Activated CD8-positive, alpha-beta T cell treated with anti-CD3 and anti-CD28 coated beads for 36 hours (primary cell): Measurements from ENCODE around the gene USP35. TPM values are rescaled to one million over a fixed set of nuclear protein-coding genes. Genes with fewer than 3 reads are reported as not detected.

Experiments used
- ATAC-seq: fragments of 200-7000 bp; cut with Tn5 transposase; one replicate; pipeline ENCODE4 v1.10.0; 2021; ENCODE audit warnings: mild to moderate bottlenecking, moderate library complexity
- CTCF ChIA-PET: fragments of 350-600 bp; sonication (Branson Sonifier 250); formaldehyde crosslinking; loops from one replicate; lab custom pipeline; 2021; ENCODE audit warnings: antibody characterized with exemption; lab: Charles Lee
- POLR2A ChIA-PET: fragments of 350-600 bp; sonication (Branson Sonifier 250); formaldehyde crosslinking; loops from one replicate; lab custom pipeline; 2021; ENCODE audit warnings: antibody characterized with exemption; lab: Charles Lee
- DNase-seq: peaks from one replicate; pipeline ENCODE4 v3.0.0-alpha.2; 2020
- H3K27ac Mint-ChIP-seq: one replicate; pipeline ENCODE4 v1.8.0; 2021; ENCODE audit warnings: mild to moderate bottlenecking, mixed read lengths
- H3K27me3 Mint-ChIP-seq: one replicate; pipeline ENCODE4 v1.8.0; 2021; ENCODE audit warnings: mixed read lengths
- H3K36me3 Mint-ChIP-seq: one replicate; pipeline ENCODE4 v1.8.0; 2021; ENCODE audit warnings: low read depth, mixed read lengths
- H3K4me1 Mint-ChIP-seq: one replicate; pipeline ENCODE4 v1.8.0; 2021; ENCODE audit warnings: low read depth, mixed read lengths
- H3K4me3 Mint-ChIP-seq: one replicate; pipeline ENCODE4 v1.8.0; 2021; ENCODE audit warnings: mild to moderate bottlenecking, moderate library complexity, mixed read lengths
- H3K9me3 Mint-ChIP-seq: one replicate; pipeline ENCODE4 v1.8.0; 2021; ENCODE audit warnings: mixed read lengths
- CTCF ChIP-seq: fragments of 200-600 bp; IDR thresholded peaks from one replicate; pipeline ENCODE4 v1.8.0; 2022; ENCODE audit warnings: antibody characterized with exemption, mild to moderate bottlenecking
- intact Hi-C: fragments of 100-400 bp; cut with micrococcal nuclease; formaldehyde crosslinking; loops from one replicate; pipeline ENCODE4 v1.10.0; 2022
- total RNA-seq, 2 experiments: library from RNA; stranded (reverse); gene quantifications; one replicate each; pipeline ENCODE4 v1.2.3, GENCODE V29; 2021

USP35 gene
- total RNA-seq, 2 experiments from 2014 or later, result 6.8 to 7.7 TPM

GRCh38 chr11:78234006-78234405 is 45.3 kb downstream of the USP35 start:
- no peak overlapping the region for H3K27ac Mint-ChIP-seq
- no peak overlapping the region for H3K4me3 Mint-ChIP-seq
- H3K27me3 Mint-ChIP-seq, result no peaks in the 10 kb centered on the region
- CTCF ChIA-PET, result no interaction called here
- intact Hi-C loops, result no loop called here
- no peaks in the 10 kb centered on the region for H3K4me1 Mint-ChIP-seq
- ATAC-seq (no peak), DNase-seq (no peak)
- no peaks in the 10 kb centered on the region for H3K36me3 Mint-ChIP-seq
- H3K9me3 Mint-ChIP-seq, result no peaks in the 10 kb centered on the region
- no peak for TF ChIP-seq CTCF
- POLR2A ChIA-PET, result no interaction called here

- H3K36me3 Mint-ChIP-seq, result peaks cover 7% of the 10 kb centered on the region
- intact Hi-C loops, result no loop called here
- no peak for TF ChIP-seq CTCF
- H3K4me3 Mint-ChIP-seq, result no peak overlapping the region
- DNase-seq (no peak), ATAC-seq (no peak)
- H3K27ac Mint-ChIP-seq, result no peak overlapping the region
- no peaks in the 10 kb centered on the region for H3K4me1 Mint-ChIP-seq
- ChIA-PET CTCF (no interaction called here), POLR2A (no interaction called here)
- peaks cover 12% of the 10 kb centered on the region for H3K9me3 Mint-ChIP-seq
- no peaks in the 10 kb centered on the region for H3K27me3 Mint-ChIP-seq
Measured at GRCh38 chr11:78237293-78238046, 48.8 kb downstream of the USP35 start.

GRCh38 chr11:78239781-78240180 is 51.1 kb downstream of the USP35 start:
- ChIA-PET POLR2A (no interaction called here), CTCF (no interaction called here)
- Mint-ChIP-seq H3K4me3 (no peak overlapping the region), H3K27ac (no peak overlapping the region), H3K9me3 (peaks cover 12% of the 10 kb centered on the region), H3K4me1 (no peaks in the 10 kb centered on the region), H3K27me3 (no peaks in the 10 kb centered on the region), H3K36me3 (peaks cover 7% of the 10 kb centered on the region)
- ATAC-seq (no peak), DNase-seq (no peak)
- no peak for TF ChIP-seq CTCF
- intact Hi-C loops, result no loop called here

GRCh38 chr11:78241475-78241874 is 52.8 kb downstream of the USP35 start:
- no peak for ATAC-seq
- ChIA-PET POLR2A (no interaction called here), CTCF (no interaction called here)
- Mint-ChIP-seq H3K9me3 (peaks cover 12% of the 10 kb centered on the region), H3K36me3 (peaks cover 7% of the 10 kb centered on the region), H3K27me3 (no peaks in the 10 kb centered on the region), H3K4me1 (no peaks in the 10 kb centered on the region), H3K27ac (no peak overlapping the region), H3K4me3 (no peak overlapping the region)
- DNase-seq, result no peak
- TF ChIP-seq CTCF, result no peak
- intact Hi-C loops, result no loop called here

GRCh38 chr11:78244080-78244479 is 55.4 kb downstream of the USP35 start:
- peaks cover 2% of the 10 kb centered on the region for H3K4me1 Mint-ChIP-seq
- ATAC-seq, result no peak
- no peak overlapping the region for H3K4me3 Mint-ChIP-seq
- ChIA-PET CTCF (no interaction called here), POLR2A (no interaction called here)
- H3K36me3 Mint-ChIP-seq, result peaks cover 7% of the 10 kb centered on the region
- intact Hi-C loops, result no loop called here
- H3K27me3 Mint-ChIP-seq, result no peaks in the 10 kb centered on the region
- peaks cover 12% of the 10 kb centered on the region for H3K9me3 Mint-ChIP-seq
- H3K27ac Mint-ChIP-seq, result no peak overlapping the region
- no peak for DNase-seq
- TF ChIP-seq CTCF, result no peak
